HepG2 (cell line): ENCODE measurements around the gene MPIG6B. TPM values are rescaled to one million over a fixed set of nuclear protein-coding genes. Genes with fewer than 3 reads are reported as not detected.

Experiments used
- ARNTL ChIP-seq: sonication (generic); formaldehyde crosslinking; IDR thresholded peaks from 2 replicates; pipeline ENCODE4 v1.4.0; 2020; ENCODE audit warnings: mild to moderate bottlenecking, missing genetic modification reagents
- CC2D1A ChIP-seq: sonication (generic); formaldehyde crosslinking; IDR thresholded peaks from 2 replicates; pipeline ENCODE4 v1.8.1; 2023; ENCODE audit warnings: mild to moderate bottlenecking, missing genetic modification reagents
- FIP1L1 ChIP-seq: fragments of 200-400 bp; formaldehyde crosslinking; IDR thresholded peaks from 2 replicates; pipeline ENCODE4 v1.6.1; 2018; ENCODE audit warnings: low read depth, mild to moderate bottlenecking, low read length, moderate library complexity, borderline replicate concordance; ENCODE audit not compliant: insufficient read depth
- GFI1 ChIP-seq: sonication (generic); formaldehyde crosslinking; IDR thresholded peaks from 2 replicates; pipeline ENCODE4 v1.5.0; 2020; ENCODE audit warnings: missing genetic modification reagents, mild to moderate bottlenecking, borderline replicate concordance
- HCFC1 ChIP-seq: fragments of 150-350 bp; IDR thresholded peaks from 2 replicates; pipeline ENCODE4 v1.6.1; 2014; ENCODE audit warnings: low read depth, low read length
- HDAC1 ChIP-seq: sonication (generic); formaldehyde crosslinking; IDR thresholded peaks from 2 replicates; pipeline ENCODE4 v1.5.1; 2020; ENCODE audit warnings: mild to moderate bottlenecking, missing genetic modification reagents
- KDM5B ChIP-seq: sonication (generic); formaldehyde crosslinking; IDR thresholded peaks from 2 replicates; pipeline ENCODE4 v1.4.0; 2020; ENCODE audit warnings: missing genetic modification reagents, mild to moderate bottlenecking, borderline replicate concordance
- MLLT10 ChIP-seq: sonication (generic); formaldehyde crosslinking; IDR thresholded peaks from 2 replicates; pipeline ENCODE4 v1.4.0; 2020; ENCODE audit warnings: missing genetic modification reagents
- MTF1 ChIP-seq: sonication (generic); formaldehyde crosslinking; IDR thresholded peaks from 2 replicates; pipeline ENCODE4 v1.5.0; 2020; ENCODE audit warnings: missing genetic modification reagents
- MXI1 ChIP-seq: IDR thresholded peaks from 3 replicates; pipeline ENCODE4 v1.6.1; 2012; ENCODE audit warnings: low read depth, low read length, inconsistent platforms, borderline replicate concordance
- NBN ChIP-seq: fragments of 450-650 bp; conservative IDR thresholded peaks from 2 replicates; pipeline ENCODE4 v1.6.1; 2017
- NR2F6 ChIP-seq, 2 experiments: IDR thresholded peaks; 2 replicates each; pipeline ENCODE4 v1.6.1; 2016; ENCODE audit warnings: antibody characterized with exemption in 1 of 2, mild to moderate bottlenecking in 1 of 2
- POLR2G ChIP-seq: fragments of 200-400 bp; formaldehyde crosslinking; IDR thresholded peaks from 2 replicates; pipeline ENCODE4 v1.6.1; 2018; ENCODE audit warnings: mild to moderate bottlenecking, low read depth, low read length, moderate library complexity
- REXO4 ChIP-seq: sonication (generic); formaldehyde crosslinking; IDR thresholded peaks from 2 replicates; pipeline ENCODE4 v1.8.0; 2022; ENCODE audit warnings: missing genetic modification reagents, mild to moderate bottlenecking, borderline replicate concordance
- RFX3 ChIP-seq: IDR thresholded peaks from 2 replicates; pipeline ENCODE4 v1.6.1; 2016; ENCODE audit warnings: missing biosample characterization, missing genetic modification reagents
- RNF2 ChIP-seq: fragments of 450-650 bp; conservative IDR thresholded peaks from 2 replicates; pipeline ENCODE4 v1.6.1; 2016; ENCODE audit warnings: low read depth
- SOX5 ChIP-seq: IDR thresholded peaks from 2 replicates; pipeline ENCODE4 v1.6.1; 2016; ENCODE audit warnings: borderline replicate concordance
- SP1 ChIP-seq, 2 experiments: fragments of 450-650 bp in 1 of 2; sonication (generic) in 1 of 2; formaldehyde crosslinking in 1 of 2; IDR thresholded peaks; 2 replicates each; pipeline versions ENCODE4 v1.4.0 to v1.6.1; 2016 to 2020; ENCODE audit warnings: missing genetic modification reagents in 1 of 2
- TBL1XR1 ChIP-seq: fragments of 150-350 bp; IDR thresholded peaks from 2 replicates; pipeline ENCODE4 v1.6.1; 2014; ENCODE audit warnings: borderline replicate concordance, low read length; ENCODE audit not compliant: partially characterized antibody
- TGIF2 ChIP-seq: IDR thresholded peaks from 2 replicates; pipeline ENCODE4 v1.6.1; 2016; ENCODE audit warnings: control low read depth, missing compliant biosample characterization
- ZSCAN12 ChIP-seq: sonication (generic); formaldehyde crosslinking; IDR thresholded peaks from 2 replicates; pipeline ENCODE4 v1.9.0; 2021; ENCODE audit warnings: mild to moderate bottlenecking, missing genetic modification reagents
- polyA plus RNA-seq, 8 experiments: library from polyadenylated mRNA; depleted of rRNA in 3 of 8; stranded (reverse) in 7 of 8; unstranded in 1 of 8; fragments of >200 nt; fragmentation: Illumina TruSeq in 4 of 8; extraction: Trizol in 4 of 8; gene quantifications; 2 replicates each; pipeline versions ENCODE4 v1.2.1 to v1.2.3, GENCODE V29; 2011 to 2016; ENCODE audit warnings: low read depth in 4 of 8, missing spikeins in 1 of 8, mixed read lengths in 1 of 8; ENCODE audit not compliant: insufficient read depth in 1 of 8
- total RNA-seq, 5 experiments: library from RNA; depleted of rRNA; stranded (reverse); fragments of >200 nt; fragmentation: Illumina TruSeq; extraction: Trizol; gene quantifications; 2 replicates each; pipeline ENCODE4 v1.2.3, GENCODE V29; 2016; ENCODE audit warnings: low read depth in 1 of 5
- TF ChIP-seq, protein P1 (sequence below): sonication (generic); formaldehyde crosslinking; IDR thresholded peaks from 2 replicates; pipeline ENCODE4 v1.4.0; 2020; ENCODE audit warnings: missing genetic modification reagents, mild to moderate bottlenecking, borderline replicate concordance
- TF ChIP-seq, protein P2 (sequence below): sonication (generic); formaldehyde crosslinking; IDR thresholded peaks from 2 replicates; pipeline ENCODE4 v1.5.1; 2020; ENCODE audit warnings: missing genetic modification reagents, mild to moderate bottlenecking, borderline replicate concordance
- TF ChIP-seq, protein P3 (sequence below): sonication (generic); formaldehyde crosslinking; IDR thresholded peaks from 2 replicates; pipeline ENCODE4 v1.4.0; 2020; ENCODE audit warnings: missing genetic modification reagents; ENCODE audit errors: not compliant biosample characterization
- TF ChIP-seq, protein P4 (sequence below): IDR thresholded peaks from 2 replicates; pipeline ENCODE4 v1.6.1; 2012; ENCODE audit warnings: inconsistent platforms

MPIG6B gene
- total and polyA plus RNA-seq, 2 of the 13 experiments (the other 11 are each of a cell fraction or from before 2014, with no cell fraction given) = not detected

DNA sequence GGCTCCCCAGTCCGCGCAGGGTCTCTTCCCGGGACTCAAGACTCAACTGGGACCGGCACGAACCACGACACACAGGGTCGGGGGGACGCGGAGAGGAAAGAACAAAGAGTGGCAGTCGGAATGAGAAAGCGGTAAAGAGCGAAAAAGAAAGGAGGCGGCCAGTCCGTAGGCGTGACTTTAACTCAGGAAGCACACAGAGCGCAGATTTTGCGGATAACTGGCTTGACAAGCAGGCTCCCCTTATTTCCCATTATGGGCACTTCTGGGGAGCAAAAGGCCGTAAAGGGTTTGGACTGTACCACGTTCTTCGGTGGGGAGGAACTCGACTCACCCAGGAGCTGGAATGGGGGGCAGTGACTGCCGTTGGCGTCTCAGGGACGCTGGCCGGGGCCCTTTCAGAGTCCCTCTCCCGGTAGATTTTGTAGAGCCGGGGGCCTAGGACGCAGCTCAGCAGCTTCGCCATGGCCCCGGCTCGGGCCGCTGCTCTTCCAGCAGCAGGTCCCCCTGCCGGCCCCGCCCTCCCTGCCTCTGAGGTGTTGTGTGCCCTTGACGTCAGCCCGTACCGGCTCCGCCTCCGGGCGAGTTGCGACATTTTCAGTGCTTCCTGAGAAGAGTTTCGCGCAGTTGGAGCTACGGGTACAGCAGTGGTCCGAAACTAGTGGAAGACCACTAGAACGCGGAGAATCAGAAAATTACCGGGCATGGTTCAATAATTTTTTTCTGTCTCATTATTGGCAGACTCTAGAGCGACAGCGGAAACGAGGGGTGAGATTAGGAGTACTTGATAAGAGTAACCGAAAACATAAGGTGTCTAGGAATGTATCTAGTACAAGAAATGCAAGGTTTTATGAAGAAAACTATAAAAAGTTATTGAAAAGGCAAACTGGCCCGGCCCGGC is 20.1 kb upstream of the MPIG6B start, which contains the start of gene ABHD16A (continued):
- TF ChIP-seq, protein P1, sequence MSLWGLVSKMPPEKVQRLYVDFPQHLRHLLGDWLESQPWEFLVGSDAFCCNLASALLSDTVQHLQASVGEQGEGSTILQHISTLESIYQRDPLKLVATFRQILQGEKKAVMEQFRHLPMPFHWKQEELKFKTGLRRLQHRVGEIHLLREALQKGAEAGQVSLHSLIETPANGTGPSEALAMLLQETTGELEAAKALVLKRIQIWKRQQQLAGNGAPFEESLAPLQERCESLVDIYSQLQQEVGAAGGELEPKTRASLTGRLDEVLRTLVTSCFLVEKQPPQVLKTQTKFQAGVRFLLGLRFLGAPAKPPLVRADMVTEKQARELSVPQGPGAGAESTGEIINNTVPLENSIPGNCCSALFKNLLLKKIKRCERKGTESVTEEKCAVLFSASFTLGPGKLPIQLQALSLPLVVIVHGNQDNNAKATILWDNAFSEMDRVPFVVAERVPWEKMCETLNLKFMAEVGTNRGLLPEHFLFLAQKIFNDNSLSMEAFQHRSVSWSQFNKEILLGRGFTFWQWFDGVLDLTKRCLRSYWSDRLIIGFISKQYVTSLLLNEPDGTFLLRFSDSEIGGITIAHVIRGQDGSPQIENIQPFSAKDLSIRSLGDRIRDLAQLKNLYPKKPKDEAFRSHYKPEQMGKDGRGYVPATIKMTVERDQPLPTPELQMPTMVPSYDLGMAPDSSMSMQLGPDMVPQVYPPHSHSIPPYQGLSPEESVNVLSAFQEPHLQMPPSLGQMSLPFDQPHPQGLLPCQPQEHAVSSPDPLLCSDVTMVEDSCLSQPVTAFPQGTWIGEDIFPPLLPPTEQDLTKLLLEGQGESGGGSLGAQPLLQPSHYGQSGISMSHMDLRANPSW = no peak; the same call in 1 of the 2 replicates
- TF ChIP-seq, protein P2, sequence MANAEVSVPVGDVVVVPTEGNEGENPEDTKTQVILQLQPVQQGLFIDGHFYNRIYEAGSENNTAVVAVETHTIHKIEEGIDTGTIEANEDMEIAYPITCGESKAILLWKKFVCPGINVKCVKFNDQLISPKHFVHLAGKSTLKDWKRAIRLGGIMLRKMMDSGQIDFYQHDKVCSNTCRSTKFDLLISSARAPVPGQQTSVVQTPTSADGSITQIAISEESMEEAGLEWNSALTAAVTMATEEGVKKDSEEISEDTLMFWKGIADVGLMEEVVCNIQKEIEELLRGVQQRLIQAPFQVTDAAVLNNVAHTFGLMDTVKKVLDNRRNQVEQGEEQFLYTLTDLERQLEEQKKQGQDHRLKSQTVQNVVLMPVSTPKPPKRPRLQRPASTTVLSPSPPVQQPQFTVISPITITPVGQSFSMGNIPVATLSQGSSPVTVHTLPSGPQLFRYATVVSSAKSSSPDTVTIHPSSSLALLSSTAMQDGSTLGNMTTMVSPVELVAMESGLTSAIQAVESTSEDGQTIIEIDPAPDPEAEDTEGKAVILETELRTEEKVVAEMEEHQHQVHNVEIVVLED (CRISPR knock-in tag) = peak; percentile 79
- TF ChIP-seq HCFC1 = no peak
- peak; percentile 86 for TF ChIP-seq HDAC1
- TF ChIP-seq ARNTL (CRISPR knock-in tag) = peak; percentile 69; the same call in 1 of the 2 replicates
- TF ChIP-seq KDM5B (CRISPR knock-in tag) = peak; percentile 85
- TF ChIP-seq GFI1 (CRISPR knock-in tag) = peak; percentile 62; the same call in 1 of the 2 replicates
- TF ChIP-seq TBL1XR1 = peak; percentile 47
- no peak for TF ChIP-seq NBN
- no peak for TF ChIP-seq SP1 (IDR thresholded peaks at IDR 0.05)
- peak; percentile 83 for TF ChIP-seq SP1 (CRISPR knock-in tag; IDR thresholded peaks at IDR 0.05)
- TF ChIP-seq ZSCAN12 (CRISPR knock-in tag) = no peak
- TF ChIP-seq NR2F6 (IDR thresholded peaks at IDR 0.05) = 0 out of 2 replicates have a peak, but pooled peaks have one; percentile 27
- 0 out of 2 replicates have a peak, but pooled peaks have one; percentile 8 for TF ChIP-seq NR2F6 (CRISPR knock-in tag; IDR thresholded peaks at IDR 0.05)
- TF ChIP-seq MLLT10 (CRISPR knock-in tag) = no peak
- no peak for TF ChIP-seq RNF2
- TF ChIP-seq FIP1L1 = no peak
- peak; percentile 65; the same call in 1 of the 2 replicates for TF ChIP-seq CC2D1A (CRISPR knock-in tag)
- TF ChIP-seq REXO4 (CRISPR knock-in tag) = no peak
- peak; percentile 97 for TF ChIP-seq POLR2G
- TF ChIP-seq TGIF2 (CRISPR knock-in tag) = no peak; the same call in none of the 2 replicates
- peak; percentile 90; the same call in 1 of the 3 replicates for TF ChIP-seq MXI1
- peak; percentile 73; the same call in 1 of the 2 replicates for TF ChIP-seq SOX5 (CRISPR knock-in tag)
- no peak for TF ChIP-seq MTF1
- TF ChIP-seq, protein P3, sequence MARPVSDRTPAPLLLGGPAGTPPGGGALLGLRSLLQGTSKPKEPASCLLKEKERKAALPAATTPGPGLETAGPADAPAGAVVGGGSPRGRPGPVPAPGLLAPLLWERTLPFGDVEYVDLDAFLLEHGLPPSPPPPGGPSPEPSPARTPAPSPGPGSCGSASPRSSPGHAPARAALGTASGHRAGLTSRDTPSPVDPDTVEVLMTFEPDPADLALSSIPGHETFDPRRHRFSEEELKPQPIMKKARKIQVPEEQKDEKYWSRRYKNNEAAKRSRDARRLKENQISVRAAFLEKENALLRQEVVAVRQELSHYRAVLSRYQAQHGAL (CRISPR knock-in tag) = peak; percentile 41
- TF ChIP-seq, protein P4, sequence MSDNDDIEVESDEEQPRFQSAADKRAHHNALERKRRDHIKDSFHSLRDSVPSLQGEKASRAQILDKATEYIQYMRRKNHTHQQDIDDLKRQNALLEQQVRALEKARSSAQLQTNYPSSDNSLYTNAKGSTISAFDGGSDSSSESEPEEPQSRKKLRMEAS = peak; percentile 41
- TF ChIP-seq RFX3 (CRISPR knock-in tag) = no peak
